ENCODE results near the gene RMP24.

RMP24 gene

GRCh38 chr18:35972197-35973000 is at the start of gene RMP24 (continued):
- TF ChIP-seq GMEB2 (CRISPR knock-in tag; IDR thresholded peaks at IDR 0.05; ENCODE audit: low read depth) (0 out of 2 replicates have a peak, but pooled peaks have one; percentile 33), KDM5A (IDR thresholded peaks at IDR 0.05; ENCODE audit: borderline replicate concordance, low read length) (peak; percentile 93), ATF2 (CRISPR knock-in tag; IDR thresholded peaks at IDR 0.05) (peak; percentile 51; the same call in 1 of the 2 replicates), POLR2AphosphoS5 (IDR thresholded peaks at IDR 0.05; ENCODE audit: low read depth, low read length) (peak; percentile 69), ZNF572 (CRISPR knock-in tag; IDR thresholded peaks at IDR 0.05) (peak; percentile 30; the same call in 1 of the 2 replicates), RFXANK (CRISPR knock-in tag; IDR thresholded peaks at IDR 0.05) (no peak; the same call in 1 of the 2 replicates), HOXA9 (CRISPR knock-in tag; IDR thresholded peaks at IDR 0.05; ENCODE audit: borderline replicate concordance) (no peak), ZNF883 (CRISPR knock-in tag; IDR thresholded peaks at IDR 0.05; ENCODE audit: not compliant biosample characterization) (peak; percentile 55), ZNF761 (CRISPR knock-in tag; conservative IDR thresholded peaks at IDR 0.05) (peak; percentile 83), KAT8 (CRISPR knock-in tag; IDR thresholded peaks at IDR 0.05) (peak; percentile 99), GPN1 (CRISPR knock-in tag; IDR thresholded peaks at IDR 0.05; ENCODE audit: borderline replicate concordance) (no peak), ZBTB33 (CRISPR knock-in tag; IDR thresholded peaks at IDR 0.05) (no peak), ZBTB1 (CRISPR knock-in tag; IDR thresholded peaks at IDR 0.05; ENCODE audit: borderline replicate concordance) (no peak), ZBTB38 (CRISPR knock-in tag; IDR thresholded peaks at IDR 0.05) (peak; percentile 58; the same call in 1 of the 2 replicates), REPIN1 (CRISPR knock-in tag; IDR thresholded peaks at IDR 0.05; ENCODE audit: borderline replicate concordance, low read depth) (peak; percentile 95; the same call in 1 of the 2 replicates), PHF8 (CRISPR knock-in tag; IDR thresholded peaks at IDR 0.05) (peak; percentile 88), RFX1 (IDR thresholded peaks at IDR 0.05) (no peak), SNAPC4 (CRISPR knock-in tag; IDR thresholded peaks at IDR 0.05) (peak; percentile 63; the same call in 1 of the 2 replicates), KDM1A (CRISPR knock-in tag; IDR thresholded peaks at IDR 0.05) (peak; percentile 49; the same call in 1 of the 2 replicates), MAF1 (CRISPR knock-in tag; IDR thresholded peaks at IDR 0.05; ENCODE audit: borderline replicate concordance) (peak; percentile 52; the same call in 1 of the 2 replicates)
